Esophagus squamous epithelium (tissue), 5 donors: ENCODE data around the gene RGS10. TPM values are rescaled to one million over a fixed set of nuclear protein-coding genes. Genes with fewer than 3 reads are reported as not detected.

Source experiments
- DNase-seq: peaks from one replicate; lab custom pipeline; 2025; lab: John Stamatoyannopoulos, UW
- H3K27ac ChIP-seq, 4 donors: fragments of 200-600 bp; sonication (generic); one replicate each; pipeline ENCODE4 v1.5.1; 2016 to 2019; ENCODE audit warnings: mild to moderate bottlenecking in 1 of 4
- H3K27me3 ChIP-seq, 4 donors: fragments of 200-600 bp; sonication (generic); 1 replicate in 3 of 4; 2 replicates in 1 of 4; pipeline versions ENCODE4 v1.5.1 to v1.6.0; 2017 to 2021; ENCODE audit warnings: antibody characterized with exemption in 1 of 4
- H3K36me3 ChIP-seq, 3 donors: fragments of 200-600 bp; sonication (generic); one replicate each; pipeline ENCODE4 v1.5.1; 2016 to 2019
- H3K4me1 ChIP-seq, 3 donors: fragments of 200-600 bp; sonication (generic); one replicate each; pipeline ENCODE4 v1.5.1; 2017 to 2019
- H3K4me3 ChIP-seq, 4 donors: fragments of 200-600 bp; sonication (generic); 1 replicate in 3 of 4; 2 replicates in 1 of 4; pipeline ENCODE4 v1.5.1; 2016 to 2019; ENCODE audit warnings: mild to moderate bottlenecking in 2 of 4, moderate library complexity in 1 of 4
- H3K9me3 ChIP-seq, 3 donors: fragments of 200-600 bp; sonication (generic); one replicate each; pipeline ENCODE4 v1.5.1; 2016 to 2019
- POLR2A ChIP-seq, 4 donors: fragments of 450-650 bp; IDR thresholded peaks; one replicate each; pipeline ENCODE4 v1.6.1; 2017; ENCODE audit warnings: antibody characterized with exemption in 4 of 4, mild to moderate bottlenecking in 4 of 4, moderate library complexity in 3 of 4
- WGBS, 2 donors: methylation state at CpG; one replicate each; pipeline ENCODE4 v1.1.5; 2018; 5-methylcytosine and 5-hydroxymethylcytosine counted together
- intact Hi-C: fragments of 100-400 bp; cut with DNase I; formaldehyde crosslinking; loops from one replicate; pipeline ENCODE4 v1.15.0; 2022
- total RNA-seq, 4 donors: library from RNA; depleted of rRNA; stranded (reverse); fragments of >200 nt; gene quantifications; one replicate each; pipeline ENCODE4 v1.1.0, GENCODE V29; 2016
- TF ChIP-seq, protein P1 (sequence below), 6 experiments: fragments of 450-650 bp in 4 of 6; fragments of 200-600 bp in 2 of 6; sonication (generic) in 2 of 6; IDR thresholded peaks; one replicate each; pipeline ENCODE4 v1.5.1; 2016 to 2019; ENCODE audit warnings: antibody characterized with exemption in 6 of 6, mild to moderate bottlenecking in 4 of 6, moderate library complexity in 4 of 6
- donor health status: DM: yes; HTN: yes; CAD: no.

The RGS10 gene
- total RNA-seq, 4 donors from 2014 or later: 25.5 to 55.8 (median 43.9) TPM

DNA sequence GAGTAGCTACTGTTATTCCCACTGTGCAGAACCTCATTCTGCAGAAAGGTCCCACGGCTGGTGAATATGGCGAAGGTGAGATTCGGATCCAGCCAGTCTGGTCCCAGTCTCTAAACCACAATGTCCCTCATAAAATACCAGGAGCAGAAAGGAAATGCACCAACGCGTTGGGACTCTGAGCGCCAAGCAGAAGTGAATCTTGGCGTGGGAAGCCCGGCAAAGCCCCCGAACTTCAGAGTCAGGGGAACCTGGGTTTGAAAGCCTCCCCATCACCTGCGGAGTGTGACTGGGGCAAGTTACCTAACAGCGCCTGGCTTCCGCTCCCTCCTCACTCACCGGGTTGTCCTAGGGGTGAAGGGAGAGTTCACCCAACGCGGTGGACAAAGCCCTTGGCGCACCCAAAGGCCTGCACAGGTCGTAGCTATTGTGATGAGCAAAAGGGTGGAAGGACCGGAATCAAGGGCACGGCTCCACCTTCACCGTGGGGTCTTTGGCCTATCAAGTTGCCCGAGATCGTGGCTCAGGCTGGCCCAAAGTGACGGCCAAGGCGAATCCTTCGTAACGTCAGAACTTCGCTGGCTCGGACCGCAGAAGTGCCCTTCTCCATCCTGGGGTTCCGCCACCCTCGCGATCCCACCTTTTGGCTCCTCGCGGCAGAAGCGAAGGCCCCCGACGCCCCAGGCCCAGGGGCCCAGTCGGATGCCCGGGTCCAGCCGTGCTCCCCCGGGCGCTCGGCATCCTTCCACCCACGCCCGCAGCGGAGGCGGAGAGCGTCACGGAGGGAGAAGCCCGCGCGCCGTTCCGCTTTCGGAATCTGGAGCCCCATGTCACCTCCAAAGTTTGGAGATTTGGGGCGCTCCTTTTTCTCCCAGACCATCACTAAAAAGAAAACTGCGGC lies 811 bp downstream of the RGS10 start:
- Histone ChIP-seq H3K4me1 (peaks cover 24 to 72% (median 32%) of the 10 kb centered on the region in 3 donors), H3K4me3 (peak overlapping the region; percentile 54 to 81 (median 66)), H3K27ac (peak overlapping the region; percentile 81 to 92 (median 85)), H3K9me3 (no peaks in the 10 kb centered on the region), H3K27me3 (no peaks in the 10 kb centered on the region), H3K36me3 (no peaks in the 10 kb centered on the region)
- WGBS, 2 donors: 33 to 53% methylated on average over 13 to 19 of the region's 57 CpGs
- intact Hi-C loops: no loop called here
- TF ChIP-seq, protein P1, sequence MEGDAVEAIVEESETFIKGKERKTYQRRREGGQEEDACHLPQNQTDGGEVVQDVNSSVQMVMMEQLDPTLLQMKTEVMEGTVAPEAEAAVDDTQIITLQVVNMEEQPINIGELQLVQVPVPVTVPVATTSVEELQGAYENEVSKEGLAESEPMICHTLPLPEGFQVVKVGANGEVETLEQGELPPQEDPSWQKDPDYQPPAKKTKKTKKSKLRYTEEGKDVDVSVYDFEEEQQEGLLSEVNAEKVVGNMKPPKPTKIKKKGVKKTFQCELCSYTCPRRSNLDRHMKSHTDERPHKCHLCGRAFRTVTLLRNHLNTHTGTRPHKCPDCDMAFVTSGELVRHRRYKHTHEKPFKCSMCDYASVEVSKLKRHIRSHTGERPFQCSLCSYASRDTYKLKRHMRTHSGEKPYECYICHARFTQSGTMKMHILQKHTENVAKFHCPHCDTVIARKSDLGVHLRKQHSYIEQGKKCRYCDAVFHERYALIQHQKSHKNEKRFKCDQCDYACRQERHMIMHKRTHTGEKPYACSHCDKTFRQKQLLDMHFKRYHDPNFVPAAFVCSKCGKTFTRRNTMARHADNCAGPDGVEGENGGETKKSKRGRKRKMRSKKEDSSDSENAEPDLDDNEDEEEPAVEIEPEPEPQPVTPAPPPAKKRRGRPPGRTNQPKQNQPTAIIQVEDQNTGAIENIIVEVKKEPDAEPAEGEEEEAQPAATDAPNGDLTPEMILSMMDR (IDR thresholded peaks at IDR 0.05): no peak
- no peak for TF ChIP-seq POLR2A (IDR thresholded peaks at IDR 0.05)
- no peak for DNase-seq

DNA sequence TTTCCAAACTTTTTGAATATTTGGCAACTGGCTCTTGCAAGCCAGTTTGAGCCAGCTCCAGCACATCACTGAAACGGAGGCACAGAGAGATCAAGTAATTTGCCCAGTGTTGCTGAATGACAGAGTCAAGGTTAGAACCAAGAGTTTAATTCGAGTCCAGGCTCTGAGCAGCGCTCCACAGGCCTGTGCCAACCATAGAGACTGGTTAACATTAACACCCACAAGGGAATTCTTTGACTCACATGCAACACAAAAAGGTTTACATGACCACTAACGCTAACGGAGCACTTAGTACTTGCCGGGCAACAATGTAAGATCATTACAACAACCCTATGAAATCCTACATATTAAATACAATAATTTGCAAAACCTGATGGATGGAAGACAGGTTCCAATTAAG lies 1.5 kb downstream of the RGS10 start:
- TF ChIP-seq, protein P1 (IDR thresholded peaks at IDR 0.05): no peak
- TF ChIP-seq POLR2A (IDR thresholded peaks at IDR 0.05): no peak
- Histone ChIP-seq H3K4me3 (peak overlapping the region in 3 of 4 donors; percentile 58 to 81 (median 73)), H3K27me3 (no peaks in the 10 kb centered on the region), H3K27ac (no peak overlapping the region), H3K36me3 (peaks cover 0 to 4% (median 0%) of the 10 kb centered on the region in 3 donors), H3K9me3 (no peaks in the 10 kb centered on the region), H3K4me1 (peaks cover 24 to 72% (median 32%) of the 10 kb centered on the region in 3 donors)
- WGBS, 2 donors: 29 to 30% methylated on average over 6 of the region's 6 CpGs
- no peak for DNase-seq
- intact Hi-C loops: no loop called here

DNA sequence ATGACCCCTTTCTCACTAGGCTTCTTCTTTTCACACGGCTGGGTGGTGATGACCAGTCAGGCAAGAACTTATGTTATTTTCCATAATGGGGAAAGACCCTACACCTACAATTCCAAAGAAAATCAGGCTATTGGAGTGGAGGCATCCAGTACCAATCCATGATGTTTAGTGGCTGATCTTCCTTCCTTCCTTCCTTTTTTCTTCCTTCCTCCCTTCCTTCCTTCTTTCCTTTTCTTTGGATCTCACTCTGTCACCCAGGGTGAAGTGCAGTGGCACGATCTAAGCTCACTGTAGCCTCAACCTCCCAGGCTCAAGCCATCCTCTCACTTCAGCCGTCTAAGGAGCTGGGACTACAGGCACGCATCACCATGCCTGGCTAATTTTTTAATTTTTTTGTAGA lies 2.5 kb downstream of the RGS10 start:
- no peak overlapping the region for H3K27ac ChIP-seq
- H3K4me3 ChIP-seq: no peak overlapping the region
- peaks cover 0 to 4% (median 0%) of the 10 kb centered on the region in 3 donors for H3K36me3 ChIP-seq
- no peaks in the 10 kb centered on the region for H3K27me3 ChIP-seq
- no peaks in the 10 kb centered on the region for H3K9me3 ChIP-seq
- WGBS, 2 donors: 88 to 93% methylated on average over 4 of the region's 4 CpGs
- H3K4me1 ChIP-seq: peaks cover 24 to 71% (median 32%) of the 10 kb centered on the region in 3 donors
- DNase-seq: no peak
- intact Hi-C loops: no loop called here
- TF ChIP-seq POLR2A (IDR thresholded peaks at IDR 0.05): no peak
- TF ChIP-seq, protein P1 (IDR thresholded peaks at IDR 0.05): no peak

DNA sequence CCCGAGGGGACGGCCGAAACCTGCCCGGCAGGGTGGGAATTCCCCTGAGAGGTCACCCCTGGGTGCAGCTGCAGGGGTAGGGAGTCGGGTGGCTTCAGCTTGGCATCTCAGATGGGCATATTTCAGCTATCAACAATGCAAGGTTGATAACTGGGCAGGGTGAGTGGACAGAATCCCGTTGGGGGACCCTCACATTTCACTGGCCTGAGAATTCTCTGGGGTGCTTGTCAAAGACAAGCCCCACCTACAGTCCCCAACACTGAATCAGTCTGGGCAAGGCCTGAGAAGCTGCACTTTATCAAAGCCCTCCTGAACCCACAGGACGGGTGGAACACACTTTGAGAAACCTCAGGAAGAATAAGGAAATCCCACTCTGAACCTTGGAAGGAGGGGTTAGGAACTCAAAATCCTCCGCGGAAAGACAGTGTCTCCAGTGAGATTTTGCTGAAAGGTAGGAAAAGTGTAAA lies 3.1 kb downstream of the RGS10 start:
- peak overlapping the region in 3 of 4 donors; percentile 27 to 42 (median 30) for H3K27ac ChIP-seq
- H3K9me3 ChIP-seq: no peaks in the 10 kb centered on the region
- DNase-seq: no peak
- no peaks in the 10 kb centered on the region for H3K27me3 ChIP-seq
- H3K36me3 ChIP-seq: peaks cover 0 to 4% (median 0%) of the 10 kb centered on the region in 3 donors
- no peak overlapping the region for H3K4me3 ChIP-seq
- intact Hi-C loops: no loop called here
- H3K4me1 ChIP-seq: peaks cover 24 to 65% (median 32%) of the 10 kb centered on the region in 3 donors
- WGBS, 2 donors: 47 to 79% methylated on average over 4 to 7 of the region's 9 CpGs
- TF ChIP-seq, protein P1 (IDR thresholded peaks at IDR 0.05): no peak
- no peak for TF ChIP-seq POLR2A (IDR thresholded peaks at IDR 0.05)
